ENCODE data around the gene CDKL4. TPM values are rescaled to one million over a fixed set of nuclear protein-coding genes. Genes with fewer than 3 reads are reported as not detected.

The CDKL4 gene
- total RNA-seq, 6 experiments from 2014 or later, result 0.14 to 0.54 (median 0.34) TPM; not detected in 1

DNA sequence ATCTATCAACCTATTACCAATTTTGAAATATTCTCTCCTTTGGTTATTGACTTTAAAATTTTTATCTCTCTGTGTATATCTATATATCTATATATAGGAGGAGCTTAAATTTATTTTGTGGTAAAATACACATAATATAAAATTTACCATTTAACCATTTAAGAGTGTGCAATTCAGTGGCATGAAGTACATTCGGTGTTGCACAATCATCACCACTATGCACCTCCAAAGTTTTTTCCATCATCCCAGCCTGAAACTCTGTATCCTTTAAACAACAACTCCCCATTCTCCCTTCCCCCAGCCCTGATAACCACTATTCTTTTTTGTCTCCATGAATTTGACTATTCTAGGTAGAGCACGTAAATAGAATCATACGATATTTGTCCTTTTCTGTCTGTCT, 49.1 kb downstream of the CDKL4 start:
- Mint-ChIP-seq H3K36me3 (ENCODE audit: low read depth) (peaks cover 9% of the 10 kb centered on the region), H3K27ac (no peak overlapping the region), H3K4me3 (no peak overlapping the region), H3K9me3 (peaks cover 5% of the 10 kb centered on the region; the same call in 1 of the 2 replicates), H3K27me3 (ENCODE audit: insufficient read depth) (peaks cover 4% of the 10 kb centered on the region), H3K4me1 (ENCODE audit: low read depth) (no peaks in the 10 kb centered on the region)
- DNase-seq, result no peak
- TF ChIP-seq, protein P1, sequence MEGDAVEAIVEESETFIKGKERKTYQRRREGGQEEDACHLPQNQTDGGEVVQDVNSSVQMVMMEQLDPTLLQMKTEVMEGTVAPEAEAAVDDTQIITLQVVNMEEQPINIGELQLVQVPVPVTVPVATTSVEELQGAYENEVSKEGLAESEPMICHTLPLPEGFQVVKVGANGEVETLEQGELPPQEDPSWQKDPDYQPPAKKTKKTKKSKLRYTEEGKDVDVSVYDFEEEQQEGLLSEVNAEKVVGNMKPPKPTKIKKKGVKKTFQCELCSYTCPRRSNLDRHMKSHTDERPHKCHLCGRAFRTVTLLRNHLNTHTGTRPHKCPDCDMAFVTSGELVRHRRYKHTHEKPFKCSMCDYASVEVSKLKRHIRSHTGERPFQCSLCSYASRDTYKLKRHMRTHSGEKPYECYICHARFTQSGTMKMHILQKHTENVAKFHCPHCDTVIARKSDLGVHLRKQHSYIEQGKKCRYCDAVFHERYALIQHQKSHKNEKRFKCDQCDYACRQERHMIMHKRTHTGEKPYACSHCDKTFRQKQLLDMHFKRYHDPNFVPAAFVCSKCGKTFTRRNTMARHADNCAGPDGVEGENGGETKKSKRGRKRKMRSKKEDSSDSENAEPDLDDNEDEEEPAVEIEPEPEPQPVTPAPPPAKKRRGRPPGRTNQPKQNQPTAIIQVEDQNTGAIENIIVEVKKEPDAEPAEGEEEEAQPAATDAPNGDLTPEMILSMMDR (IDR thresholded peaks at IDR 0.05), result no peak

DNA sequence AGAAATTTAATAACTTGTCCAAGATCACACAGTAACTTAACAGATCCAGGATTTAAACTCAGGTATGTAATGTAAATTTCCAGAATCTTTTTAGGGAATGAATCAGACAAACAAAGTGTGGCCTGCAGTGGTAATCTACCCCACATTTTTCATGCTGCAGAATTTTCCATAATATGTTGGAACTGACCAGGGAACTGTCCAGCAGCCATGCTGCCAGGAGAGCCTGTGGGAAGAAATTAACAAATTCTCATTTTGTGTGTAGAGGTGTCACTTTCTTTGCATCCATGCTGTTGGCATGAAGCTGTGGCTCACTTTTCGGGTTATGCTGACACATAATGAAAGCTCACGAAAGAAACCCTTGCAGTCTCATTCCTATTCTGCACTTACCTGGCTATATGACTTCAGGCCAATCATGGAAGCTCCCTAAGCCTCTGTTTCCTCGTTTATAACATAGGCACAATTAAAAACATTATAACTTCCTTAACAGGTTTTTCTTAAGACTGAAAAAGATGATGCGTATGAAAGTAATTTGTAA, 54.7 kb downstream of the CDKL4 start:
- Mint-ChIP-seq H3K27ac (no peak overlapping the region), H3K4me1 (ENCODE audit: low read depth) (no peaks in the 10 kb centered on the region)

DNA sequence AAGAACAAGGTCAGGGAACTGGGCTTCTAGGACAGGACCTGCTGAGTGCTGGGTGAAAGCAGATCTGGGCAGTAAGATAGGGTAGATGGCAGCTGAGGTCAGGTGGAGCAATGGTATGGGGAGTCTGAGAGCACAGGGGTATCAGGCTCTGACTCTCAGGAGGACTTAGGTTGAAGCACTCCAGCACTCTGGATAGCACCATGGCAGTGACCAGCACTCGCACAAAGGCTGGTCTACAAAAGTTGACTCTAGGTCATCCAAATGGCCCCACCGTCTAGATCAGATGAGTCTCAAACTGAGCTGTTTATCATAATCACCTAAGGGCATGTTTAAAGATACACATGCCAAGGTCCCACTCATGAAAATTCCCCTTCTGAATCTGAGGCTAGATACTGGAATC, 60.1 kb downstream of the CDKL4 start:
- Mint-ChIP-seq H3K4me1 (ENCODE audit: low read depth) (no peaks in the 10 kb centered on the region), H3K27ac (no peak overlapping the region), H3K4me3 (no peak overlapping the region), H3K9me3 (no peaks in the 10 kb centered on the region), H3K27me3 (ENCODE audit: insufficient read depth) (no peaks in the 10 kb centered on the region; the same call in 1 of the 2 replicates), H3K36me3 (ENCODE audit: low read depth) (no peaks in the 10 kb centered on the region)
- TF ChIP-seq, protein P1 (IDR thresholded peaks at IDR 0.05), result no peak
- DNase-seq, result no peak

More for the DNA sequence above, 54.7 kb downstream of the CDKL4 start:
- H3K9me3 Mint-ChIP-seq, result no peaks in the 10 kb centered on the region
- no peaks in the 10 kb centered on the region; the same call in none of the 2 replicates for H3K27me3 Mint-ChIP-seq (ENCODE audit: insufficient read depth)
- no peaks in the 10 kb centered on the region for H3K36me3 Mint-ChIP-seq (ENCODE audit: low read depth)
- no peak for DNase-seq
- H3K4me3 Mint-ChIP-seq, result no peak overlapping the region
- TF ChIP-seq, protein P1 (IDR thresholded peaks at IDR 0.05), result no peak

DNA sequence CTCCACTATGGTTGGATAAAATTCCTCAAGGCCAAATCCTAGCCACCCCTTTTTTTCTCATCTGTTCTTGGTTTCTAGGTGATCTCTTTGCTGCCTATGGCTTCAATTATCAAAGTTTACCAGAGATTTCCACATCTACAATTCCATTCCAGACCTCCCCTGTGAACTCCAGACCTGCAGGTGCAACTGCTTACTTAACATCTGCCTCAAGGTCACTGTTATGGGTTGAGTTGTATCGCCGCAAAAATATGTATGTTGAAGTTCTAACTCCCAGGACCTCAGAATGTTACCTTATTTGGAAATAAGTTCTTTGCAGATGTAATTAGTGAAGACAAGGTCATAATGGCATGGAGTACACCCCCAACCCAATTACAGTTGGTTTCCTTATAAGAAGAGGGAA, 62.5 kb downstream of the CDKL4 start:
- no peak overlapping the region for H3K4me3 Mint-ChIP-seq

DNA sequence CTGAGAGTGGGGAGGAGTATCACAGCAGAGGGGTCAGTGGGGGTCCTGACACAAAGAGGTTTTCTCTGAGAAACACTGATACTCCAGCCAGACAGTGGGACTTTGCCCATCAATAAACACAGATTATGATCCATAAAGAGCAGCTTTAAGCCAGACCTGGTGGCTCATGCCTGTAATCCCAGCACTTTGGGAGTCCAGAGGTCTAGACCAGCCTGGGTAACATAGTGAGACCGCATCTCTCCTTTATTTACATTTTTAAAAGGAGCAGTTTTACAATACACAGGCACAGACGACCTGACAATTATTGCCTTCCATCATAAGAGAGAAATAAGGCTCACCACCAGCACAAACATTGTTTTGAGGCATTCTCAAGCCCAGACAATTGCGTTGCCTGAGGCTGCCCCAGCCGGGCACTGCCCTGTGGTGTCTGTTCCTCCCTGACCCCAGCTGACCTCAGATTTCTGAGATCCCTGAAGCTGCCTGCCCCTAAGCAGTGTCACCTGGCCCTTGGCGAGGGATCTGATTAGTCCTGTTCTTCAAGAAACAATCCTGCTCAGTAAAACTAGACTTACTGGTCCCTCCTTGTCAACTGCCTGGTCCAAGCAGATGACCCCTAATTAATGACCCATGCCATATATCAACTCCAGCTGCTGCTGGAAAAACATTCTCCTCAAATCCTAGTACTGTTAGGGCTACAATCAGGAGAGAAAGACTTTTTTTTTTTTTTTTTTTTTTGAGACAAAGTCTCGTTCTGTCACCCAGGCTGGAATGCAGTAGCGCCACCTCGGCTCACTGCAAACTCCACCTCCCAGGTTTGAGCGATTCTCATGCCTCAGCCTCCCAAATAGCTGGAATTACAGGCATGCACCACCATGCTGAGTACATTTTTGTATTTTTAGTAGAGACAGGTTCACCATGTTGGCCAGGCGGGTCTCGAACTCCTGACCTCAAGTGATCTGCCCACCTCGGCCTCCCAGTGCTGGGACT, 63.5 kb downstream of the CDKL4 start:
- Mint-ChIP-seq H3K4me3 (no peak overlapping the region), H3K4me1 (ENCODE audit: low read depth) (no peaks in the 10 kb centered on the region)

More for the DNA sequence above, 62.5 kb downstream of the CDKL4 start:
- TF ChIP-seq, protein P1 (IDR thresholded peaks at IDR 0.05), result no peak
- H3K27ac Mint-ChIP-seq, result no peak overlapping the region
- no peaks in the 10 kb centered on the region for H3K4me1 Mint-ChIP-seq (ENCODE audit: low read depth)
- DNase-seq, result no peak
- H3K27me3 Mint-ChIP-seq (ENCODE audit: insufficient read depth), result no peaks in the 10 kb centered on the region; the same call in 1 of the 2 replicates
- no peaks in the 10 kb centered on the region for H3K36me3 Mint-ChIP-seq (ENCODE audit: low read depth)
- no peaks in the 10 kb centered on the region for H3K9me3 Mint-ChIP-seq

More for the DNA sequence above, 63.5 kb downstream of the CDKL4 start:
- Mint-ChIP-seq H3K36me3 (ENCODE audit: low read depth) (no peaks in the 10 kb centered on the region), H3K27me3 (ENCODE audit: insufficient read depth) (no peaks in the 10 kb centered on the region; the same call in 1 of the 2 replicates), H3K9me3 (no peaks in the 10 kb centered on the region), H3K27ac (no peak overlapping the region)
- no peak for DNase-seq
- TF ChIP-seq, protein P1 (IDR thresholded peaks at IDR 0.05), result no peak

Data from HFFc6 (cell line).